HEK293T (cell line): ENCODE measurements around the gene CDCA8.

Source experiments
- BHLHE40 ChIP-seq: fragments of 450-650 bp; IDR thresholded peaks from 2 replicates; pipeline ENCODE4 v1.6.1; 2016; ENCODE audit warnings: mild to moderate bottlenecking, moderate library complexity, borderline replicate concordance
- ELF4 ChIP-seq: fragments of 450-650 bp; IDR thresholded peaks from 2 replicates; pipeline ENCODE4 v1.6.1; 2017; ENCODE audit warnings: antibody characterized with exemption
- FOXA1 ChIP-seq: fragments of 450-650 bp; IDR thresholded peaks from 2 replicates; pipeline ENCODE4 v1.6.1; 2016; ENCODE audit warnings: mild to moderate bottlenecking
- FOXK2 ChIP-seq: fragments of 450-650 bp; IDR thresholded peaks from 2 replicates; pipeline ENCODE4 v1.6.1; 2016; ENCODE audit warnings: mild to moderate bottlenecking
- FOXM1 ChIP-seq: fragments of 450-650 bp; IDR thresholded peaks from 2 replicates; pipeline ENCODE4 v1.6.1; 2017; ENCODE audit warnings: mild to moderate bottlenecking, borderline replicate concordance
- NFRKB ChIP-seq: fragments of 450-650 bp; IDR thresholded peaks from 2 replicates; pipeline ENCODE4 v1.6.1; 2016; ENCODE audit warnings: mild to moderate bottlenecking, moderate library complexity
- SP1 ChIP-seq: fragments of 450-650 bp; IDR thresholded peaks from 2 replicates; pipeline ENCODE4 v1.6.1; 2017
- TARDBP ChIP-seq: fragments of 450-650 bp; IDR thresholded peaks from 2 replicates; pipeline ENCODE4 v1.6.1; 2016

DNA sequence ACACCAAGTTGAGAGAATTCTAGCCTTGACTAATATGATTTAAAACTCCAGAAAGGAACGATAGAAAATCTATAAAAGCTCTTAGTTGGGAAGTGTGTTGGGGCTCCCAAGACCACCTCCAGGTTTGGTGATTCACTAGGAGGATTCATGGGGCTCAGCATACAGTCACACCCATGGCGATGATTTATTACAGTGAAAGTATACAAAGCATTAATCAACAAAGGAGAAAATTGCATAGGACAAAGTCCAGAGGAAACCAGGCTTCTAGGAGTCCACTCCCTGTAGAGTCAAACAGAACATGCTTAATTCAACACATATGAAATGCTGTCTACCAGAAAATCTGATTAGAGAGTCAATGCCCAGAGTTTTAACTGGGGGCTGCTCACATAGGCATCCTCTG is 4.8 kb downstream of the CDCA8 start:
- TF ChIP-seq FOXM1 (no peak), BHLHE40 (no peak), SP1 (no peak), NFRKB (no peak), FOXK2 (no peak), TARDBP (no peak), FOXA1 (no peak), ELF4 (no peak)
